H1 (cell line): Measurements from ENCODE around the gene ARHGAP12. TPM values are rescaled to one million over a fixed set of nuclear protein-coding genes. Genes with fewer than 3 reads are reported as not detected.

ENCODE experiments used
- TCF12 ChIP-seq: IDR thresholded peaks from 2 replicates; pipeline ENCODE4 v1.6.1; 2011; ENCODE audit warnings: low read depth, mild to moderate bottlenecking, low read length
- polyA plus RNA-seq, 7 experiments: library from polyadenylated mRNA; depleted of rRNA in 3 of 7; stranded (reverse) in 5 of 7; unstranded in 2 of 7; fragments of >200 nt in 5 of 7; fragments of 200-250 nt in 2 of 7; gene quantifications; 1 replicate in 5 of 7; 2 replicates in 1 of 7; 4 replicates in 1 of 7; pipeline versions ENCODE4 v1.2.1 to v1.2.3, GENCODE V29; 2011 to 2013; ENCODE audit warnings: missing spikeins in 2 of 7, mixed read lengths in 2 of 7
- total RNA-seq: library from RNA; stranded (reverse); fragmentation: NEBNext Ultra II Directional; extraction: Animal tissue kit (Norgen Biotek cat#: 25700); gene quantifications from 2 replicates; pipeline ENCODE4 v1.2.1, GENCODE V29; 2021
- TF ChIP-seq, protein P1 (sequence below): fragments of 300-600 bp; sonication (generic); IDR thresholded peaks from 2 replicates; pipeline ENCODE4 v1.7.1; 2012; ENCODE audit warnings: low read length, moderate library complexity, mild to moderate bottlenecking, inconsistent platforms; ENCODE audit not compliant: insufficient replicate concordance

ARHGAP12 gene
- total and polyA plus RNA-seq, 2 of the 8 experiments (the other 6 are each of a cell fraction or from before 2014, with no cell fraction given), result 10.1 to 39.0 TPM

DNA sequence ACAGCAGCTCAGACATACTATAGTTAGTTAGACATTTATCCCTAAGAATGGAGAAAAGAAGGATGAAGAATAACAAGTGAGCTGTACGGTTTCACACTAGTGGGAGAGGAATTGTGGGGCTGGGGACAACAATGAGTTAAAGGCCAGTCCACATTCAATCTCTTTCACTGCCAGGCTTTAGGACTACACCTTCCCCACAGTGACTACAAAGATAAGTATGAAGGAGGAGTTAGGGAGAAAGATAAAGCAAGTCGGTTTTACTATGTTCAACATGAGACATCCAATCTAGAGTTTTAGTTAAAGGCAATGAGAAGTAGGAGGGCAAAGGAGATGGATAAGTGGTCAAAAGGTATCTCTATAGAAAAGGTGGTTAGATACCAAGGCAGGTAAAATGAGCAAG lies 16.3 kb downstream of the ARHGAP12 start (continued):
- TF ChIP-seq, protein P1, sequence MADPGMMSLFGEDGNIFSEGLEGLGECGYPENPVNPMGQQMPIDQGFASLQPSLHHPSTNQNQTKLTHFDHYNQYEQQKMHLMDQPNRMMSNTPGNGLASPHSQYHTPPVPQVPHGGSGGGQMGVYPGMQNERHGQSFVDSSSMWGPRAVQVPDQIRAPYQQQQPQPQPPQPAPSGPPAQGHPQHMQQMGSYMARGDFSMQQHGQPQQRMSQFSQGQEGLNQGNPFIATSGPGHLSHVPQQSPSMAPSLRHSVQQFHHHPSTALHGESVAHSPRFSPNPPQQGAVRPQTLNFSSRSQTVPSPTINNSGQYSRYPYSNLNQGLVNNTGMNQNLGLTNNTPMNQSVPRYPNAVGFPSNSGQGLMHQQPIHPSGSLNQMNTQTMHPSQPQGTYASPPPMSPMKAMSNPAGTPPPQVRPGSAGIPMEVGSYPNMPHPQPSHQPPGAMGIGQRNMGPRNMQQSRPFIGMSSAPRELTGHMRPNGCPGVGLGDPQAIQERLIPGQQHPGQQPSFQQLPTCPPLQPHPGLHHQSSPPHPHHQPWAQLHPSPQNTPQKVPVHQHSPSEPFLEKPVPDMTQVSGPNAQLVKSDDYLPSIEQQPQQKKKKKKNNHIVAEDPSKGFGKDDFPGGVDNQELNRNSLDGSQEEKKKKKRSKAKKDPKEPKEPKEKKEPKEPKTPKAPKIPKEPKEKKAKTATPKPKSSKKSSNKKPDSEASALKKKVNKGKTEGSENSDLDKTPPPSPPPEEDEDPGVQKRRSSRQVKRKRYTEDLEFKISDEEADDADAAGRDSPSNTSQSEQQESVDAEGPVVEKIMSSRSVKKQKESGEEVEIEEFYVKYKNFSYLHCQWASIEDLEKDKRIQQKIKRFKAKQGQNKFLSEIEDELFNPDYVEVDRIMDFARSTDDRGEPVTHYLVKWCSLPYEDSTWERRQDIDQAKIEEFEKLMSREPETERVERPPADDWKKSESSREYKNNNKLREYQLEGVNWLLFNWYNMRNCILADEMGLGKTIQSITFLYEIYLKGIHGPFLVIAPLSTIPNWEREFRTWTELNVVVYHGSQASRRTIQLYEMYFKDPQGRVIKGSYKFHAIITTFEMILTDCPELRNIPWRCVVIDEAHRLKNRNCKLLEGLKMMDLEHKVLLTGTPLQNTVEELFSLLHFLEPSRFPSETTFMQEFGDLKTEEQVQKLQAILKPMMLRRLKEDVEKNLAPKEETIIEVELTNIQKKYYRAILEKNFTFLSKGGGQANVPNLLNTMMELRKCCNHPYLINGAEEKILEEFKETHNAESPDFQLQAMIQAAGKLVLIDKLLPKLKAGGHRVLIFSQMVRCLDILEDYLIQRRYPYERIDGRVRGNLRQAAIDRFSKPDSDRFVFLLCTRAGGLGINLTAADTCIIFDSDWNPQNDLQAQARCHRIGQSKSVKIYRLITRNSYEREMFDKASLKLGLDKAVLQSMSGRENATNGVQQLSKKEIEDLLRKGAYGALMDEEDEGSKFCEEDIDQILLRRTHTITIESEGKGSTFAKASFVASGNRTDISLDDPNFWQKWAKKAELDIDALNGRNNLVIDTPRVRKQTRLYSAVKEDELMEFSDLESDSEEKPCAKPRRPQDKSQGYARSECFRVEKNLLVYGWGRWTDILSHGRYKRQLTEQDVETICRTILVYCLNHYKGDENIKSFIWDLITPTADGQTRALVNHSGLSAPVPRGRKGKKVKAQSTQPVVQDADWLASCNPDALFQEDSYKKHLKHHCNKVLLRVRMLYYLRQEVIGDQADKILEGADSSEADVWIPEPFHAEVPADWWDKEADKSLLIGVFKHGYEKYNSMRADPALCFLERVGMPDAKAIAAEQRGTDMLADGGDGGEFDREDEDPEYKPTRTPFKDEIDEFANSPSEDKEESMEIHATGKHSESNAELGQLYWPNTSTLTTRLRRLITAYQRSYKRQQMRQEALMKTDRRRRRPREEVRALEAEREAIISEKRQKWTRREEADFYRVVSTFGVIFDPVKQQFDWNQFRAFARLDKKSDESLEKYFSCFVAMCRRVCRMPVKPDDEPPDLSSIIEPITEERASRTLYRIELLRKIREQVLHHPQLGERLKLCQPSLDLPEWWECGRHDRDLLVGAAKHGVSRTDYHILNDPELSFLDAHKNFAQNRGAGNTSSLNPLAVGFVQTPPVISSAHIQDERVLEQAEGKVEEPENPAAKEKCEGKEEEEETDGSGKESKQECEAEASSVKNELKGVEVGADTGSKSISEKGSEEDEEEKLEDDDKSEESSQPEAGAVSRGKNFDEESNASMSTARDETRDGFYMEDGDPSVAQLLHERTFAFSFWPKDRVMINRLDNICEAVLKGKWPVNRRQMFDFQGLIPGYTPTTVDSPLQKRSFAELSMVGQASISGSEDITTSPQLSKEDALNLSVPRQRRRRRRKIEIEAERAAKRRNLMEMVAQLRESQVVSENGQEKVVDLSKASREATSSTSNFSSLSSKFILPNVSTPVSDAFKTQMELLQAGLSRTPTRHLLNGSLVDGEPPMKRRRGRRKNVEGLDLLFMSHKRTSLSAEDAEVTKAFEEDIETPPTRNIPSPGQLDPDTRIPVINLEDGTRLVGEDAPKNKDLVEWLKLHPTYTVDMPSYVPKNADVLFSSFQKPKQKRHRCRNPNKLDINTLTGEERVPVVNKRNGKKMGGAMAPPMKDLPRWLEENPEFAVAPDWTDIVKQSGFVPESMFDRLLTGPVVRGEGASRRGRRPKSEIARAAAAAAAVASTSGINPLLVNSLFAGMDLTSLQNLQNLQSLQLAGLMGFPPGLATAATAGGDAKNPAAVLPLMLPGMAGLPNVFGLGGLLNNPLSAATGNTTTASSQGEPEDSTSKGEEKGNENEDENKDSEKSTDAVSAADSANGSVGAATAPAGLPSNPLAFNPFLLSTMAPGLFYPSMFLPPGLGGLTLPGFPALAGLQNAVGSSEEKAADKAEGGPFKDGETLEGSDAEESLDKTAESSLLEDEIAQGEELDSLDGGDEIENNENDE, result no peak
- TF ChIP-seq TCF12, result no peak
